SK-N-SH (cell line): ENCODE data around the gene KHDC3L. TPM values are rescaled to one million over a fixed set of nuclear protein-coding genes. Genes with fewer than 3 reads are reported as not detected.

Source experiments
- CTCF ChIA-PET: fragments of 300-600, 350-600 bp; formaldehyde crosslinking; extraction: SDS; loops from one replicate; lab custom pipeline; 2021; lab: Yijun Ruan, JAX
- POLR2A ChIA-PET: fragments of 350-600 bp; sonication (Branson Sonifier 250); formaldehyde crosslinking; extraction: SDS; loops from one replicate; lab custom pipeline; 2020; ENCODE audit warnings: antibody characterized with exemption, inconsistent platforms; lab: Yijun Ruan, JAX
- DNase-seq: peaks from one replicate; pipeline ENCODE4 v3.0.0; 2012
- H2AFZ ChIP-seq: fragments of 200-600 bp; sonication (generic); 2 replicates; pipeline ENCODE4 v1.8.1; 2016; ENCODE audit warnings: antibody characterized with exemption, mild to moderate bottlenecking, low read depth
- H3F3A ChIP-seq: fragments of 200-600 bp; sonication (generic); replicated peaks from 2 replicates; pipeline ENCODE3; 2016; ENCODE audit warnings: antibody characterized with exemption, mild to moderate bottlenecking; ENCODE audit not compliant: insufficient read depth
- H3K27ac ChIP-seq, 2 experiments: fragments of 200-500 bp in 1 of 2; fragments of 200-600 bp in 1 of 2; sonication (Bioruptor generic) in 1 of 2; sonication (generic), shearing (Covaris generic) in 1 of 2; 2 replicates each; pipeline versions ENCODE4 v1.5.1 to v1.6.1; 2014 to 2016; ENCODE audit warnings: low read depth in 2 of 2, inconsistent platforms in 1 of 2, low read length in 1 of 2, mild to moderate bottlenecking in 1 of 2, mixed read lengths in 1 of 2
- H3K27me3 ChIP-seq: fragments of 200-600 bp; sonication (generic), shearing (Covaris generic); 2 replicates; pipeline ENCODE4 v1.6.1; 2016; ENCODE audit warnings: mixed run types; ENCODE audit not compliant: insufficient read depth
- H3K36me3 ChIP-seq, 2 experiments: fragments of 200-500 bp in 1 of 2; fragments of 200-600 bp in 1 of 2; sonication (Bioruptor generic) in 1 of 2; sonication (generic) in 1 of 2; replicated peaks in 1 of 2; 2 replicates each; pipeline versions ENCODE3 to v1.5.1; 2014 to 2016; ENCODE audit warnings: low read length in 1 of 2, mild to moderate bottlenecking in 1 of 2; ENCODE audit not compliant: insufficient read depth in 2 of 2, control insufficient read depth in 1 of 2
- H3K4me1 ChIP-seq, 2 experiments: fragments of 200-500 bp in 1 of 2; fragments of 200-600 bp in 1 of 2; sonication (Bioruptor generic) in 1 of 2; sonication (generic), shearing (Covaris generic) in 1 of 2; 2 replicates each; pipeline versions ENCODE4 v1.5.1 to v1.6.1; 2014 to 2016; ENCODE audit warnings: low read depth in 1 of 2, low read length in 1 of 2, mixed run types in 1 of 2; ENCODE audit not compliant: insufficient read depth in 2 of 2, control insufficient read depth in 1 of 2
- H3K4me2 ChIP-seq: fragments of 200-600 bp; sonication (generic), shearing (Covaris generic); 2 replicates; pipeline ENCODE4 v1.6.1; 2017; ENCODE audit warnings: mixed run types
- H3K4me3 ChIP-seq, 2 experiments: fragments of 200-500 bp in 1 of 2; fragments of 200-600 bp in 1 of 2; sonication (Bioruptor generic) in 1 of 2; sonication (generic), shearing (Covaris generic) in 1 of 2; 2 replicates each; pipeline versions ENCODE4 v1.5.1 to v1.8.1; 2014 to 2016; ENCODE audit warnings: low read depth in 2 of 2, inconsistent platforms in 1 of 2, low read length in 1 of 2, mild to moderate bottlenecking in 1 of 2, mixed read lengths in 1 of 2, moderate library complexity in 1 of 2
- H3K79me2 ChIP-seq: fragments of 200-600 bp; sonication (generic); 2 replicates; pipeline ENCODE4 v1.8.1; 2017; ENCODE audit warnings: mild to moderate bottlenecking; ENCODE audit not compliant: insufficient read depth
- H3K9ac ChIP-seq: fragments of 200-600 bp; sonication (generic); 2 replicates; pipeline ENCODE4 v1.6.1; 2017; ENCODE audit warnings: mixed run types
- H3K9me2 ChIP-seq: fragments of 200-600 bp; sonication (generic); 2 replicates; pipeline ENCODE4 v1.6.1; 2017; ENCODE audit warnings: mixed run types
- H3K9me3 ChIP-seq: fragments of 200-600 bp; sonication (generic); 2 replicates; pipeline ENCODE4 v1.6.1; 2017; ENCODE audit warnings: mixed run types, mild to moderate bottlenecking, moderate library complexity
- H4K20me1 ChIP-seq: fragments of 200-600 bp; sonication (generic); 2 replicates; pipeline ENCODE4 v1.6.1; 2017; ENCODE audit warnings: mild to moderate bottlenecking, mixed run types; ENCODE audit not compliant: insufficient read depth
- CTCF ChIP-seq: fragments of 200-600 bp; sonication (generic); IDR thresholded peaks from 2 replicates; pipeline ENCODE4 v1.6.1; 2017; ENCODE audit warnings: antibody characterized with exemption, mild to moderate bottlenecking, moderate library complexity
- MAX ChIP-seq: IDR thresholded peaks from 2 replicates; pipeline ENCODE4 v1.4.0; 2012; ENCODE audit warnings: low read depth
- MXI1 ChIP-seq: IDR thresholded peaks from 2 replicates; pipeline ENCODE4 v1.6.1; 2012; ENCODE audit warnings: mild to moderate bottlenecking, low read depth, low read length, improper control_type of control experiment
- NFIC ChIP-seq: IDR thresholded peaks from 2 replicates; pipeline ENCODE4 v1.4.0; 2012; ENCODE audit warnings: borderline replicate concordance
- RAD21 ChIP-seq: IDR thresholded peaks from 2 replicates; pipeline ENCODE4 v1.6.1; 2012; ENCODE audit warnings: mild to moderate bottlenecking, low read length
- RCOR1 ChIP-seq: fragments of 150-350 bp; IDR thresholded peaks from 2 replicates; pipeline ENCODE4 v1.6.1; 2017; ENCODE audit warnings: antibody characterized with exemption, low read length
- REST ChIP-seq: IDR thresholded peaks from 2 replicates; pipeline ENCODE4 v1.6.1; 2012; ENCODE audit warnings: mild to moderate bottlenecking, low read depth, low read length, moderate library complexity
- RXRA ChIP-seq: IDR thresholded peaks from 2 replicates; pipeline ENCODE4 v1.4.0; 2012; ENCODE audit warnings: low read depth, mild to moderate bottlenecking, borderline replicate concordance
- SIN3A ChIP-seq: IDR thresholded peaks from 2 replicates; pipeline ENCODE4 v1.6.1; 2012; ENCODE audit warnings: low read depth, mild to moderate bottlenecking, low read length, moderate library complexity, borderline replicate concordance
- SMC3 ChIP-seq: IDR thresholded peaks from 2 replicates; pipeline ENCODE4 v1.6.1; 2012; ENCODE audit warnings: low read depth, low read length, improper control_type of control experiment
- USF2 ChIP-seq: fragments of 150-350 bp; IDR thresholded peaks from 2 replicates; pipeline ENCODE4 v1.6.1; 2017; ENCODE audit warnings: antibody characterized with exemption, low read length, low read depth, borderline replicate concordance
- ZBTB33 ChIP-seq: IDR thresholded peaks from 2 replicates; pipeline ENCODE4 v1.4.0; 2012; ENCODE audit warnings: low read depth, borderline replicate concordance
- WGBS: methylation state at CpG from one replicate; pipeline ENCODE4 v1.1.6; 2017; ENCODE audit warnings: low lambda C conversion rate; 5-methylcytosine and 5-hydroxymethylcytosine counted together
- polyA plus RNA-seq, 3 experiments: library from polyadenylated mRNA; depleted of rRNA; stranded (reverse); fragments of >200 nt; gene quantifications; 2 replicates each; pipeline ENCODE4 v1.2.3, GENCODE V29; 2012

The KHDC3L gene
- polyA plus RNA-seq, 1 of the 3 experiments (the other 2 are of a cell fraction) = not detected

GRCh38 chr6:73388800-73389512, 26.5 kb downstream of the KHDC3L start:
- H2AFZ ChIP-seq = peak overlapping the region; percentile 96
- H4K20me1 ChIP-seq = no peaks in the 10 kb centered on the region
- no peaks in the 10 kb centered on the region for H3K36me3 ChIP-seq
- CTCF ChIA-PET = interaction anchor here (0.6 to 2.1 kb wide), 9 partner anchors 11 to 247 kb away, joined by 3 to 5 read pairs (median 3); partner anchors contain the start of gene MTO1
- H3K4me3 ChIP-seq = peak overlapping the region; percentile 47 to 68
- H3K4me1 ChIP-seq = no peaks in the 10 kb centered on the region; a peak in 1 of 4 replicates
- H3K79me2 ChIP-seq = no peaks in the 10 kb centered on the region
- DNase-seq = peak; percentile 56
- peak overlapping the region; percentile 84 for H3K4me2 ChIP-seq
- POLR2A ChIA-PET = no interaction called here
- H3K27me3 ChIP-seq = no peaks in the 10 kb centered on the region
- H3K9me3 ChIP-seq = no peaks in the 10 kb centered on the region
- H3K9ac ChIP-seq = peak overlapping the region; percentile 50; the same call in 1 of the 2 replicates
- no peaks in the 10 kb centered on the region for H3F3A ChIP-seq
- no peak overlapping the region for H3K27ac ChIP-seq
- WGBS = 16% methylated on average over 26 of the region's 38 CpGs
- TF ChIP-seq SMC3 (peak; percentile 45), REST (no peak), MAX (peak; percentile 51; the same call in 1 of the 2 replicates), USF2 (no peak), NFIC (peak; percentile 4; the same call in 1 of the 2 replicates), RAD21 (peak; percentile 59), CTCF (peak; percentile 71)
- H3K9me2 ChIP-seq = no peaks in the 10 kb centered on the region

- ChIA-PET POLR2A (no interaction called here), CTCF (interaction anchor here (2.1 kb wide), 1 partner anchor 12 kb away, joined by 5 read pairs; no protein-coding TSS in a partner anchor)
- no peak overlapping the region for H3K9ac ChIP-seq
- H3K9me2 ChIP-seq = no peaks in the 10 kb centered on the region
- no peak for DNase-seq
- H2AFZ ChIP-seq = no peak overlapping the region
- H3K4me3 ChIP-seq = no peak overlapping the region
- no peaks in the 10 kb centered on the region for H3F3A ChIP-seq
- no peaks in the 10 kb centered on the region; a peak in 1 of 4 replicates for H3K4me1 ChIP-seq
- H3K27me3 ChIP-seq = no peaks in the 10 kb centered on the region
- no peaks in the 10 kb centered on the region for H4K20me1 ChIP-seq
- no peaks in the 10 kb centered on the region for H3K36me3 ChIP-seq
- H3K9me3 ChIP-seq = no peaks in the 10 kb centered on the region
- no peak overlapping the region for H3K4me2 ChIP-seq
- WGBS = 93% methylated on average over 10 of the region's 10 CpGs
- no peak overlapping the region for H3K27ac ChIP-seq
- H3K79me2 ChIP-seq = no peaks in the 10 kb centered on the region
- TF ChIP-seq MAX (no peak), MXI1 (no peak), ZBTB33 (no peak), RAD21 (no peak), SIN3A (no peak), RCOR1 (no peak), USF2 (no peak), RXRA (no peak)
These were observed 27.4 kb downstream of the KHDC3L start for GRCh38 chr6:73389854-73390253.
